GM19351 (cell line): ENCODE measurements around the gene ZNF837.
"Not testable (repeated sequence)": the region's sequence is repeated elsewhere in the genome, so short reads cannot be mapped to it uniquely, and the experiment has no call there.

Experiments
- ATAC-seq: cut with Tn5 transposase; IDR thresholded peaks from one replicate; pipeline ENCODE4 v1.9.1; 2021; ENCODE audit warnings: mild to moderate bottlenecking, moderate library complexity; ENCODE audit not compliant: unreplicated experiment

ZNF837 gene

DNA sequence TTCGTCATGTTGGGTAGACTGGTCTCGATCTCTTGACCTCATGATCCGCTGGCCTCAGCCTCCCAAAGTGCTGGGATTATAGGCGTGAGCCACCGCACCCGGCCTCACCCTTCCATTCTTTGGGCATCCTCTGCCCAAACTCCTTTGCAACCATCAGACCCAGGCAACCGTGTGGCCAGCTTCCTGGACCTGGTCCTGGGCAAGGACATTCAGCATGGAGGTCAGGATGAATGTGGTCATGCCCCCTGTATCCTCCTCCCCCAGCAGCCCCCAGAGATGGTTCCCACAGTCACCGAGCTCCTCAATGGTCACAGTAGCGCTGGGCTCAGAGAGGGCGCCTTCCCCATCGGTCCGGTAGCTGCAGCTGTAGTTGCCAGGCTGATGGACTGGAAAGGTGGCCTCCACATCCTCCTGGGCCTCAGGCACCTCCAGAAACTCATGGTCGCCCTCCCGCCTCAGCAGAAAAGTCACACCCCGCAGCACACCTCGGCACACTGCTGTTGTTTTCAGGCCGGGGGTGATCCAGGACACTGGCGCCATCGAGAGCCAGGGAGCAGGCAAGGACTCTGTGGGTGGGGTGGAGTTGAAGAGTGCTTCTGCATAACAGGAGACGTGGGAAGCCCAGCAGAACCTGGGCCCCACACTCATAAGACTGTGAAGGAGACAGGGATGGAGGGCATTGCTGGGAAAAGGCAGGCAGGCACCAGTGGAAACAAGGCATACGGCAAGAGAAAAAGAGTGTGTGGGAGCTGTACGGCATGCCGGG lies 28.7 kb downstream of the ZNF837 start:
- no peak for ATAC-seq

DNA sequence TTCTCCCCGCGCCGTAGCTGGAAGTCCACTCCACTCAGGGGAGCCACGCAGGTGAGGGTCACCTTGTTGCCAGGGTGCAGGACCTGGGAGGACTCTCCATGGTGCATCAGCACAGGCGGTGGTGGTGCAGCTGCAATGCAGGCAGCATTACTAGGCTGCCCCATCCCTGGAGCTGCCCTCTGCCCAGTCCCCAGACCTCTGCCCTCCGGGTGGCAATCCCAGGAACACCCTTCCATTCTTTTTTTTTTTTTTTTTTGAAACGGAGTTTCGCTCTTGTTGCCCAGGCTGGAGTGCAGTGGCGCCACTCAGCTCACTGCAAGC lies 29.3 kb downstream of the ZNF837 start:
- no peak for ATAC-seq

DNA sequence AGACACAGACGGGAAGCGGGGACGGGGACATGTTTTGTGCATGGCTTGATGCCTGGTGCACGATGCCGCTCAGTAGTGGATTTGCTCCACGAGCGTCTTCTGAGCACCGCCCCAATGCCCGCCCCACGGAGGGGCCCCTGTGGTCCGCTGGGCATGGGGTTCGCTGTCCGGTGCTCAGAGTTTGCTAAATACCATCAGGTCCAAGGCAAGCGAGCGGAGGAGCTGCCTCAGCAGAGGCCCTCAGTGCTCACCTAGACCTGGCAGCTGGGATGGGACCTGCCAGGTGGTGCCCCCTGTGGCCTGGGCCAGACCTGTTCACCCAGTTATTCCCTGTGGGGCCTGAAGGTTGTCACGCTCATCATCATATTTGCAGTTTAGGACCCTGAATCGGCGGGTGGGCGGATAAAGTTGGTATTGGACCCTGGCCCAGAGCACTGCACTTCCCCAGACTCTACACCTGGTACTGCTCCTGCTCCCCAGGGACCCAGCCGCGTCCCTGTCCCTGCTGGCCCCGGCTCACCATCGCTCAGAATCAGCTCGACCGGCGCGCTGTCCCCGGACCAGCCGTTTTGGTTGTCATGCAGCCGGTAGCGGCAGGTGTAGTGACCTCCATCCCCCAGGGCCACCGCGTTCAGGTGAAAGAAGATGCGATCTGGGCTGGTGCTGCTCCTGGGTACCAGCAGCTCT lies 29.8 kb downstream of the ZNF837 start:
- no peak for ATAC-seq

DNA sequence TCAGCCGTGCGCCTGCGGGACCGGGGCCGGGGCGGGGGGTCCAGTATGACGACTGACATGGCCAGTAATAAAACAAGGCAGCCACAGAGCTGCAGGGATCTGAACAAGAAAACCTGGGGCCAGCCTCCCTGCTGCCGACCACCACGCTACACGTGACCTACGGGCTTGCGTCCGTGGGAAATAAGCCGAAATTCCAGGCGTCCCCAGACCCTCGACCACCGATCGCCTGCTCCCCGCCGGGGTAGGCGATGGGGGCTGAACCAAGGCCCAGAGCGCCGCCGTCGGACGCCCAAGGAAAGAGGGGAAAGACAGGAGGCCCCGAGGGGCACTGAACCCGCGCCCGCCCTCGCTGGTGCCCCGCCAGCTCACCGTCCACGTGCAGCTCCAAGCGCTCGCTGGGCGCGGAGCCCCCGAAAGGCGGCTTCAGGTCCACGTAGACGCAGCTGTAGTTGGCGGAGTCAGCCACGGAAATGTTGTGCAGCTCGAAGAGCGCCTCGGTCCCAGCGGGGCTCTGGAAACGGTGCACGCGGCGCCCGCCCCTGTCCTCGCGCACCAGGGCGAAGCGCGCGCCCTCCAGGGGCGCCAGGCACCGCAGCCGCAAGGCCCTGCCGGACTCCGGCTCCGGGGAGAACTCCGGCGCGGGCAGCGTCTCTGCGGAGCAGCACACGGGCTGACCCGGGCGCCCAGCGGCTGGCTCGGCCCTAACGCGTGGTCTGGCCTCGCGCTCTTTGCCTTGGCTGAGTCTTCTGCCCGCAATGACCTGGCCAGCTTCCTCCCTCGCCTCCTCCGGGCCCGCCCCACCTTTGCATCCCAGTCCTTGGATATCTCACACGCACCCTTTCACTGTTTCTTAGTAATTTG lies 30.6 kb downstream of the ZNF837 start:
- ATAC-seq = no peak

DNA sequence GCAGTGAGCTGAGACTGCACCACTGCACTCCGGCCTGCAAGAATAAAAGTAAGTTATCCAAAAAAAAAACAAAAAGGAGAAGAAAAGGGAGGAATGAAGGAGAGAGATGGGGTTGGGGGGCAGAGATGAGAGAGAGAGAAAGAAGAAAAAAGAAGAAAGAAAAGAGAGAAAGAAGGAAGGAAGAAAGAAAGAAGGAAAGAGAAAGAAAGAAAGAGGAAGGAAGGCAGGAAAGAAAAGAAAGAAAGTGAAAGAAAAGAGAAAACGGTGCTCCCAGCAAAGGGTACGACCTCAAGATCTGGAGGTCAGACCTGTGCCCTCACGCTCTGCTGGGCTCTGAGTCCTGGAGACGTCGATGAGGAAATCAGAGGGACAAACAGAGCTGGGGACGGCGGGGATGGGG lies 31.2 kb downstream of the ZNF837 start:
- ATAC-seq = no peak

DNA sequence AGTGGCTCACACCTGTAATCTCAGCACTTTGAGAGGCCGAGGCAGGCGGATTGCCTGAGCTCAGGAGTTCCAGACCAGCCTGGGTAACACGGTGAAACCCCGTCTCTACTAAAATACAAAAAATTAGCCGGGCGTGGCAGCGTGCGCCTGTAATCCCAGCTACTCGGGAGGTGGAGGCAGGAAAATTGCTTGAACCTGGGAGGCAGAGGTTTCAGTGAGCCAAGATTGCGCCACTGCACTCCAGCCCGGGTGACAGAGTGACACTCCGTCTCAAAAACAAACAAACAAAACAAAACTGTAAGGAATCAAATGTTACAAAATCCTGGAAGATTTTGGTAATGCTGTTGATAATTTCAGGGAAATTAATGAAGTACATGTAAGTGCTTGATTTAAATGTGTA lies 32.8 kb downstream of the ZNF837 start:
- not testable (repeated sequence) for ATAC-seq

DNA sequence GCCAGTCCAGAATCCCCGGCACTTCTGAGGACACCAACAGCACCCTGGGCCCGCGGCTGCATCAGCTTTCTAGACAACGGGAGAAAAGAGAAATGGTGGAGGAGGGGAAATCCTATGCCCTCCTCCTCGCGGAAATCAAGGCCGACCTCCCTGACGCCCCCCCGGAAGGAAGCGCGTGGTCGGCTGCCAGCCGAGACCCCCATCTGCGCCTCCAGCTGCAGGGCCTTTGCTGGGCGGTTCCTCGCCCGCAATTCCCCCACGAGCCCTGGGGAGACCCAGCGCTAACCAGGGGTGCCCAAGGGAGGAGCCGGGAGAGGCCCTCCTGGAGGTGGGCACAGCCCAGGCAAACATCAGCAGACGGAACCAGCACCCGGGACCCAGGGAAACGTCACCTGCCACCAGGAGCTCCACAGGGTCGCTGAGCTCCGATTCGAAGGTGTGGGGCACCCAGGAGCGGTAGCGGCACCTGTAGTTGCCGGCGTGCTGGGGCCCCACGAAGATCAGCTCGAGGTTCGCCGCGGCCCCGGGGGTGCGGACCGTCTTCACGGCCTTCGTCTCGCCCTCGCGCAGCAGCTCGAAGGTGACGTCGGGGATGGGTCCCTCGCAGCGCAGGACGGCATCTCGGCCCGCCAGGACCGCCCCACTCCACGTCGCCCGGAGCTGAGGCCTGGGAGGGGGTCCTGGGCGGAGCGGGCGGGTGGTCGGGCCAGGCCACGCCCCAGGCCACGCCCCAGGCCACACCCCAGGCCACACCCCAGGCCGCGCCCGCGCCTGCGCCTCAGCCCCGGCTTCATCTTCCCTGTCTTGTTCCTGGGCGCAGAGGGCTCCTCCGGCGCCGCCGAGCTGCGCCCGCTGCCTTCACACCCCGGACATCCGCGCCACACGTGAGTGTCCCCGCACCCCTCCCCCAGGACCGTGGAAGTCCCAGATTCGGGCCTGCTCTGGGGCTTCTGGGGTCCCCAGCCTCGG lies 33.6 kb downstream of the ZNF837 start:
- ATAC-seq = peak; percentile 88

DNA sequence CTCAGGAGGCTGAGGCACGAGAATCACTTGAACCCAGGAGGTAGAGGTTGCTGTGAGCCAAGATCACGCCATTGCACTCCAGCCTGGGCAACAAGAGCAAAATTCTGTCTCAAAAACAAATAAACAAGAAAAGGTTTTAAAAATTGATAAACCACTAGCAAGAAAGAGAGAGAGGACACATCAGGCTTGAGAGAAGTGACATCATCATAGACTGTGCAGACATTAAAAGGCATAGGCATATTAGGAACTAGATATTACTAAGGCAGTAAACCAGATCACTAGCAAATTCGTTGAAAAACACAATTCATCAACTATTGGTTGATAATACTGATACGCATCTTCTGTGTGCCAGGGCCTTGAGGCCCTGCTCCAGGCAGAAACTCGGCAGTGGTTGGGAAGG lies 35.3 kb downstream of the ZNF837 start:
- ATAC-seq = no peak

DNA sequence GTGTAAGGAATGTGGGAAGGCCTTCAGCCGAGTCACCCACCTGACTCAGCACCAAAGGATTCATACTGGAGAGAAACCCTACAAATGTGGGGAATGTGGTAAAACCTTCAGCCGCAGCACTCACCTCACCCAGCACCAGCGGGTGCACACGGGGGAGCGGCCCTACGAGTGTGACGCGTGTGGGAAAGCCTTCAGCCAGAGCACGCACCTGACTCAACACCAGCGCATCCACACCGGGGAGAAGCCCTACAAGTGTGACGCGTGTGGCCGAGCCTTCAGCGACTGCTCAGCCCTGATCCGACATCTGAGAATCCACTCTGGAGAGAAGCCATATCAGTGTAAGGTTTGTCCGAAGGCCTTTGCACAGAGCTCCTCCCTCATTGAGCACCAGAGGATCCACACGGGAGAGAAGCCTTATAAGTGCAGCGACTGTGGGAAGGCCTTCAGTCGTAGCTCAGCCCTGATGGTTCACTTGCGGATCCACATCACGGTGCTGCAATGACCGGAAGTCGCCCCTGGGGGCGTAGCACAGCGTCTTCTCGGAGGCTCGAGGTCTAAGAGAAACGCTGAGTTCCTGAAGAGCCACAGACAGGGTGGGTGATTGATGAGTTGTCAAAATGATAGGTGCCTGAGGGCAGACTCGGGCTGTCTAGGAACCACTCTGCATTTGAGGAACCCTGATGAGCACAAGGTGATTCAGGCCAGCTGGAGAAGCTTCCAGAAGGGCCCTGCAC lies 41.8 kb downstream of the ZNF837 start:
- no peak for ATAC-seq

DNA sequence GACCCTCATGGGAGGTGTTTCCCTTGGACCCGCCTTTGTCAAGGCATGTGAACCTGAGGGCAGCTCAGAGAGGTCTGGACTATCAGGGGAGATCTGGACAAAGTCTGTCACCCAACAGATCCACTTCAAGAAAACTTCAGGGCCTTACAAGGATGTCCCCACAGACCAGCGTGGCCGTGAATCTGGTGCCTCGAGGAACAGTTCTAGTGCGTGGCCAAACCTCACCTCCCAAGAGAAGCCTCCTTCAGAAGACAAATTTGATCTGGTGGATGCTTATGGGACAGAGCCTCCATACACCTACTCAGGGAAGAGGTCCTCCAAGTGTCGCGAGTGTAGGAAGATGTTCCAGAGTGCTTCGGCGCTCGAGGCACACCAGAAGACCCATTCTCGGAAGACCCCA lies 42.5 kb downstream of the ZNF837 start:
- ATAC-seq = no peak

DNA sequence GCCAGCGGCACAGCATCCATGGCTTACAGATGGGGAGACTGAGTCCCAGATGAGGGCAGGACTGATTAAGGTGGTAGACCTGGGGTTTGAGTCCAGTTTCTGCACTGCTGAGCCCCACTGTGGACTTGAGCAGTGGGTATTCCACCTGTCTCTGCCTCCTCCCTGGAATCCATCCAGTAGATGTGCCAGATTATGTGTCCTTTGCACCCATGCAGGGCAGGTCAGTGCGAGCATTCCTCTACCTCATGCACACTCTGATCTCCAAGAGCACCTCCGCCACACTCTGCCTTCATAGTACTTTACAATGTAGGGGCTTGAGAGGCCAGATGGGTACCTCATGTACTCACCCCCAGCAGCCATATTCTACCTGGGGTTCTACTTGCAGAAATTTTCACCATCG lies 44.0 kb downstream of the ZNF837 start:
- ATAC-seq = no peak

DNA sequence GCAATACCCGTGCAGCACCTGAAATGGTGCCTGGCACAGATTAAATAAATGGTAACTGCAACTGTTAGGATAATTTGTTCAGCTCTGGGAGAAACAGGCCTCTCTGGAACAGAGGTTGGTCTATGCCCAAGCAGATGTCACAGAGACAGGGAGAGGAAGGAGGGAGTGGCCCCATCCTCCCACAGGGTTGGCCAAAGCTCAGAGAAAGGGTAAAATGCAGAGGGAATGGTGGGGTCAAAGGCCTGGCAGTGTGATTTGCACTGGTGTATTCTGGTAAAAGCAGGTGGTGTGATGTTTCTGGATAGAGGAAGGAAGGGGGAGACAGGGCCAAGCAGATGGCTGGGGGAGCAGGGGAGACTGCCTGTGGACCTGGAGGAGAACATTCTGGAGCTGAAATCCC lies 44.6 kb downstream of the ZNF837 start:
- ATAC-seq = no peak

DNA sequence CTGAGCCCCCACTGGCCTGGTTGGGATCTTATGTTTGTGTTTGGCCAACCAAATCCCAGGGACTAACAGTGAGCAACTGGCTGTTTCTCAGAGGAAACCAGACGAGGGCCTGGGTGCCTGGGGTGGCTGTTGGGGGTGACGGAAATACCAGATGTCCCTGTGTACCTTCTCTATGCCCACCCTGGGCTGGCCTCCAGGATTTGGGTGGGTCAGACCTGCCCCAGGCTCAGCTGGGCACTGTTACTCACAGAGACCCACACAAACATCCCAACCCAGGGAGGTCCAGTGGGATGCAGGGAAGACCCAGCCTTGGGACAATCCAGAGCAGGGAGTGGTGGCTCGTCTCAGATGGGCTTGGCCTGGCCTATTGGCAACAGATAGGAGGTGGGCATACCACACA lies 45.2 kb downstream of the ZNF837 start:
- ATAC-seq = no peak

DNA sequence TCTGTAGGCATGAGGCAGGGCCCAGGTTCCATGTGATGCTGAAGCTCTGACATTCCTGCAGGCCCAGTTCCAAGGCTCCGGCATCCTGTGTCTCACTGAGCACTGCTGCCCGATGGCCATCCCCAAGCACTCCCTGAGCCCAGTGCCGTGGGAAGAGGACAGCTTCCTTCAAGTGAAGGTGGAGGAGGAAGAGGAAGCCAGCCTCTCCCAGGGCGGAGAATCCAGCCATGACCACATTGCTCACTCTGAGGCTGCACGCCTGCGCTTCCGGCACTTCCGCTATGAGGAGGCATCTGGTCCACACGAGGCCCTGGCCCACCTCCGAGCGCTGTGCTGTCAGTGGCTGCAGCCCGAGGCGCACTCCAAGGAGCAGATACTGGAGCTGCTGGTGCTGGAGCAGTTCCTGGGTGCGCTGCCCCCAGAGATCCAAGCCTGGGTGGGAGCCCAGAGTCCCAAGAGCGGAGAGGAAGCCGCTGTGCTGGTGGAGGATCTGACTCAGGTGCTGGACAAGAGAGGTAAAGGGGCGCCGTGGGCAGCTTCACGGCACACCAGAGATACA lies 46.1 kb downstream of the ZNF837 start:
- ATAC-seq = no peak

DNA sequence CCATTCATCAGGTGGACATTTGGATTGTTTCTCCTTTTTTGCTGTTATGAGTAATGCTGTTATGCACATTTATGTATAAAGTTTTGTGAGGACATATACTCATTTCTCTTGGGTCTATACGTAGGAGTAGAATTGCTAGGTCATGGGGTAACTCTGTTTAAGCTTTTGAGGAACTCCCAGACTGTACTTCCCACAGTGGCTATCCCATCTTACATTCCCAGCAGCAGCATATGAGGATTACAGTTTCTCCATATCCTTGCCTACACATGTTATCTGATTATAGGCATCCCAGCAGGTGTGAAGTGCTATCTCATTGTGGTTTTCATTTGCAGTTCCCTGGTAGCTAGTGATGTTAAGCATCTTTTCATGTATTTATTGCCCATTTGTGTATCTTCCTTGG lies 48.1 kb downstream of the ZNF837 start:
- no peak for ATAC-seq

DNA sequence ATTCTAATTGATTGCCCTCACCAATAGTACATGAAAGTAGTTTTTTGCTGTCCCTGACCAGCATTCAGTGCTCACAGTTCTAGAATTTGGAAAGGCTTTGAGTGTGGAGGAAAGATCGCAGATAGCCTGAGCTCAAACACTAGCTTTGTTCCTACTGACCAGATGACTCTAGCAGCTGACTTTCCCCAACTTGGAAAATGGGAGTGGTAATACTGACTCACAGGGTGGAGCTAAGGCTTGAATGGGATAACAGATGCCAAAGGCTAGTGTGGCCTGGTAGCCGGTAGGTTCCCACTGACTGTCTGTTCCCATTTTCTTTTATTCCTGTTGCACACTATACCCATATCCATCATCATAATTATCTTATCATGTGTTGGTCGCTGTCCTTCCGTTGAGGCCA lies 50.4 kb downstream of the ZNF837 start:
- no peak for ATAC-seq

DNA sequence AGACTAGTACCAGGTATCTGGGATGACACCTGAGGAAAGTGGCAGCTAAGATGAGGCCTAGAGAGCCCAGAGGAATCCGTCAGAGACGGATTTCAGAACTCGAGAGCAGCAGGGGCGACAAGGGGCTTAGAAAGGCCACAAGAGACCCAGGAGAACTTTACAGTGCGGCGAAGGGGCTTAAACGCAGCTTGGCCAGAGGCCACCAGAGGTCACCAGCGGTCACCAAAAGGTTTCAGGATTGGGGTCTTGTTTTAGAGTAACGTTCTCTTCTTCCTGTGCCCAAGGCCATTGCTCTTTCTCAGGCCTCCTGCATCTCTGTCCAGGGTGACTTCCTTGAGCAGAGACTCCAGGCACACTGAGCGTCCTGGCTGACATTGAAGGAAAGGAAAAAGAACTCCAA lies 51.8 kb downstream of the ZNF837 start:
- ATAC-seq = no peak

DNA sequence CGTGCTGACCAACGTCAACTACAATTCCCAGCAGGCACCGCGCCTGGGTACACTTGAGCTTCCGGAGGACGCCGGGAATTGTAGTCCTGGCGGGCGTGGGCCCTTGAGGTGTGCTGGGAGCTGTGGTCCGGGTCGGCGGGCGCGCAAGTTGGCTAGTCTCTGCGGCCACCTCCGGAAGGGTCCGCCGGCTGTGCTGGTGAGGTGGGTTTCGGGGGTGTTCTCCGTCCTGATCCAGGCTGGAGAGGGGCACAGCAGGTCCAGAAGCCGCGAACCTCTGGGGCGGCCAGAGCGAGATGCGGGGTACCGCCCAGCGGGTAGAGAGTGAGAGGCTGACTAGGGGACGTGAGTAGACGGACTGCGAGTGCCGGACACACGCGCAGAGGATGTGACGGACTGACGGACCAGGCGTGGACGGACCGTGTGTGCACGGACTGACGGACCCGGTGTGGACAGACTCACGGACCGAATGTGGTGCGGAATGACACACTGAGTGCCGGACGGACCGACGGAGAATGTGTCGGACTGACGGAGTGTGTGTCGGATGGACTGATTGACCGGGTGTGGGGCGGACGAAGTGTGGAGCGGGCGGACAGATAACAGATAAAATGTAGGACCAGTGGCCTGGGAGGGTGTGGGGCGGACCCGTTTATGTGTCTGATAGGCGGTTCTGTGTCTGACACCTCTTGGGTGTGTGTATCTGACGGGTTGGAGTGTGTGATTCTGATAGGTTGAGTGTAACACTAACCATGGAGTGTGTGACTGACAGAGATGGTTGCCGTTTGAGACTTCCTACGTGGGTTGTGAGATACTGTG lies 53.7 kb downstream of the ZNF837 start, which contains the start of gene ZSCAN22:
TSS of gene ZSCAN22 (plus strand) at position 81 of the 813 bp plus-strand sequence. CDS start 7,809 bp downstream, outside the sequence.
- ATAC-seq = peak; percentile 88

DNA sequence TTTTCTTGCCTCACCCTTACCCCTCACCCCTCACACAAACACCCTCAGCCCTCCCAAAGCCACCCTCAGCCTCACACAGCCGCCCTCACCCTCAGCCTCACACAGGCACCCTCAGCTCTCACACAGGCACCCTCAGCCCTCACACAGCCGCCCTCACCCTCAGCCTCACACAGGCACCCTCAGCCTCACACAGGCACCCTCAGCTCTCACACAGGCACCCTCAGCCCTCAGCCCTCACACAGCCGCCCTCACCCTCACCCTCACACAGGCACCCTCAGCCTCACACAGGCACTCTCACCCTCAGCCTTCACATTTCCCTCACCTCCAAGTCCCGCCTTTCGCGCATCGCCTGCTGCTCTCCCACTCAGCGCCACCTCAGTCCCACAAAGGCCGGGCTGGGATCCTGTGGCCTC lies 54.3 kb downstream of the ZNF837 start:
- ATAC-seq = no peak
